ENCODE data around the gene ZC3H18.

ZC3H18 gene

DNA sequence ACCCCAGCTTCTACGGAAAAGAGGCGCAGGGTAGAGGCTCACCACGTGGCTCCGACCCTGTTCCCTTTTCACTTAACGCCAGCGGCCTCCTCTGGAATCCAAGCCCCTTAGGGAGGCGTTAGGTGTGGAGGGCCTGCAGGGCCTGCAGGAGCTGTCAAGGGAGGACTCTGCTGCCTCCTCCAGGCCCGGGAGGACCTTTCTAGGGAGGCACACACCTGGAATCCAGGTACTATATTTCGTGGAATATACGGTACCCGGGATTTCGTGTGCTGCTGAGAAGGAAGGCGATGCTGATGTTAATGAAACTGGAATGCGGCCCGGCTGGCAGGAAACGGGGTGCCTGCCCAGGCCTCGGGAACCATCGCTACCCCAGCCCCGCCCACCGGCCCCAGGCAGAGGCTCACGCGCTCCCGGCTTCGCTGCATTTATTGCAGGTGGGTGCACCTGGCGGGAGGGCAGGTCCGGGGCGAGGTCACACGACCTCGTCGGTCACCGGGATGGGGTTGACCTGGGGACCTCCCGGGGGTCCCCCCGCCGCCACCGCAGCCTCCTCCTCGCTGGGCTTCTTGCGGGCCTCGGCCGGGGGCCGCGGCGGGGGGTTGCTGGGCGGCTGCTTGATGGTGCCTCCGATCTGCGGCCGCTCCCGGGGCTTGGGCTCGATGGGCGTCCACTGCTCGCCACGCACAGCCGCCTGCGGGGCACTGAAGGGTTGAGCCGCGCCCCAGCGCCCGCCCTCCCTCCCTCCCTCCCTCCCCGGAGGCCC, 72.9 kb downstream of the ZC3H18 start:
- no peak for DNase-seq

DNA sequence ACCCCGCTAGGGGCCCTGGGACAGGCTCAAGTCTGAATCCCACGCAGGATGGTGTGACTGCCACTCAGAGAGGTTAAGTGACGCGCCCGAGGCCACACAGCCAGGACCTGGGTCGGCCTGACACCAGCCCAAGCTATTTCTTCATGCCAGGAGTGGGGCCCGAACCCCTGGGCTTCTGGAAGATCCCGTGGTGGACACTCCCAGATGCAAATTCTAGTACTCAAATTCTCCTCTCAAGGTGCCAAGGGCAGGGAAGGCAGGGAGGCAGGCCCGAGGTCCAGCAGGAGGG, 73.4 kb downstream of the ZC3H18 start:
- no peak for DNase-seq

DNA sequence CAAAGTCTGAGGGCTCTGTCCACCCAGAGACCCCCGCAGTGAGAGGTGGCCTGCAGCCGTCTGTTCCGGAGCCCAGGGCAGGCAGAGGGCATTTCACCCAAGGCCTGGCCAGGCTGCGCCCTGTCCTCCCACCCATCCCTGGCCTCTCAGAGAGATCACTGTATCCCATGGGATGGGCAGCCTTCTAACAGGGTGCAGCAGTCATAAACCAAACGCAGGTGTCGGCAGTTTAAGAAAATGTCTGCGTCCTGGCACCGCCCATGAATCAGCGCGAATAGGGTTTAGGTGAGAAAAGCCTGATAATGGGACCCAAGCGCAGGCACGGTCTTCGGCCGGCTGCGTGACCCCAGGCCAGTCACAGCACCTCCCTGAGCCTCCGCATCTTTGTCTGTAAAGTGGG, 75.3 kb downstream of the ZC3H18 start:
- no peak for DNase-seq

DNA sequence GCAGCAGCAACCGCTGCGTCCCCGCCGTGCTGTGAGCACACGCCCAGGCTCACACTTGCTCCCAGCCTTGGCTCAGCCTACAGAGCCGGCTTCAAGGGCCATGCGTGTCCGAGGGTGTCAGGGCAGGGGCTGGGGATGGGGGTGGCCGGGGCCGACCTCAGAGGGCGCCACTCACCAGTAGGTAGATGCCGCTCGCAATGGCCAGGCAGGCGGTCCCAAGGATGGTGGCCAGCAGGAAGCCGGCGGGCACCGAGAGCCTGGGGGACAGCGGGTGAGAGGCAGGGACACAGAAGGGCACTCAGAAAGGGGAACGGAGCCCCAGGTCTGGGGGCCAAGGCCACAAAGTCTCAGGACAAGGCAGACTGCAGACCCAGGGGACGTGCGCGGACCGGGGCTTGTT, 75.7 kb downstream of the ZC3H18 start:
- DNase-seq = no peak

DNA sequence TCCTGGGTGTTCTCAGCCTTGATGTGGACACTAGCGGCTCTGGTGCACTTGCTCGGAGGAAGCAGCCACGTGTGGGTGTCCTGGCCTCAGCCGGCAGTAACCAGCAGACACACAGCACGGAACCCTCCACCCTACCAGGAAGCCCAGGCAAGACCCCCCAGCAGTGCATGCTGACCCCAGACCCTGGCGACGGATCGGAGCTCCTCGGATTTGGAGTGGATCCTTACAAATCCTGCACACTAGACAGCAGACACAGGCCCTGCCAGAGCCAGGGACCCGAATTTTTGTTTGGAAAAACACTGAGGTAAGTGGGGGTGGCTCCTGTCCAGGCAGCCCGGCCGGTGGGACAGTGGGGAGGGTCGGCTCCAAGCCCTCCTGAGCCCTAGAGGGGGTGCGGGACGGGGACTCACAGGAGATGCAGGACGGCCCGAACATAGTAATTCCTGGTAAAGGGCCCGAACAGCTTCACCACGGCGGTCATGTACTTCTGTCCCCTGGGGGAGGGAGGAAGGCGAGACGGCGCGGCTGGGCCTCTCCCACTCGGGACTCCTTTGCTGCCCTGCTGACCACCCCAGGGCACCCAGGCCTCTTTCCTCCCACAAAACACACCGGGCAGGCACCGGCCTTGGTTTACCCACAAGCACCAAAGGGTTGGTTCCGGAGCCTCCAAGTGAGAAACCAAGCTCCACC, 76.3 kb downstream of the ZC3H18 start:
- no peak for DNase-seq

DNA sequence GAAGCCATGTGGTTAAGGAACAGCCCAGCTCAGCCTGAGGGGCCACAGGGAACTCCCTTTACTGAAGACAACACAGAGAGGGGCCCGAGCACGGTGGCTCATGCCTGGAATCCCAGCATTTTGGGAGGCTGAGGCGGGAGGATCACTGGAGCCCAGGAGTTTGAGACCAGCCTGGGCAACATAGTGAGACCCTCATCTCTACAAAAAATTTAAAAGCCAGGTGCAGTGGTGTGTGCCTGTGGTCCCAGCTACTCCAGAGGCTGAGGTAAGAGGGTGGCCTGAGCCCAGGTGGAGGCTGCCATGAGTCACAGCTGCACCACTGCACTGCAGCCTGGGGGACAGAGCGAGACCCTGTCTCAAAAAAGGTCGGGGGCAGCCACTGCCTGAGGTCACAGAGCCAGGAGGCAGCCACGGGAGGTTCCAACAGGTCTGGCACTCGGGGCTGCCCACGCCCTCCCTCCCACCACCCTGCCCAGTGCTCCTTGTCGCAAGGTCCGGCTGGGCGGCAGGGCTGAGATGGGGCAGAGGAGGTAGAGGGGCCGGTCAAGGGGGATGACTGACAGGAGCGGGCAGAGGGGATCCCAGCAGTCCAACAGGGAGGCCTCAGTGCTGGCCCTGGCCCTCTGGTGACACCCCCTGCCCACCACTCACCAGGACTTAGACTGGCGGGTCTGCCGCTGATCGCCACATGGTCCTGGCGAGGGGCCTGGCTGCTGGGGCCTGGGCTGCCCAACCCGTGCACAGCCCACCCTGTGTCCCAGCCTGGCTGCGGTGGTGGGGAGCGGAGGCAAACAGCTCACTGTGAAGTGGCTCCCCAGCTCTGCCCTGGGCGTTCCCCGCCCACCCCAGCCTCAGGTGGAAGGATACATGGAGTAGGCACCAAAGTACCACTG, 77.2 kb downstream of the ZC3H18 start:
- no peak for DNase-seq

DNA sequence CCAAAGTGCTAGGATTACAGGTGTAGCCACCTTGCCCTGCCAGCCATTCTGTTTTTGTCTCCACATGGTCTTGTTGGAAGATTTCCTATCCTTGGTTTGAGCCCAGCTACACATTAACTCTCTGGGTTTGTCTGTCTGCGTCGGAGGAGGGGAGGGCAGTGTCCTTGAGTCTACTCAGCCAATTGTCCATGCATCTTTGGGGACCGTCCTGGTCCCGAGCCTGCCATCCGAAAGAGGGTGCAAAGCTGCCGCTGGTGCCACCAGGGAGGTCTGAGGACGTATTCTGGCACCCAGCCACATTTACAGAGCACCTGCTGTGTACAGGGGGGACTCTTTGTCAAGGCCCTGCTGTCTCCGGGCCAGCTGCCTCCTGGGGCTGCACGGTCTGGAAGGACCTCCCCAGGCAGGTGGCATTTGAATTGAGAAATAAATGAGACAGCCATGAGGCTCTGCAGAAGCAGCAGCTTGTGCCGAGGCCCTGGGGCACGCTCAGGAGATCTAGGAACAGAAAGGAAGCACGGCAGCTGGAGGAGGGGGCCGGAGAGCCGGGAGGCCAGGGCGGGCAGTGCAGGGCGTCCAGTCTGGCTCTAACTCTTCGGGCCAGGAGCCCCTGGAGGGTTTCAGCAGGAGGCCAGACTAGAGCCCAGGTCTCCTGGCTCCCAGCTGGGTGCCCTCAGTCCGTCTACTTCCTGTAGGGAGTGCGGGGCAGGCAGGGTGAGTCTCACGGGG, 79.2 kb downstream of the ZC3H18 start:
- no peak for DNase-seq

DNA sequence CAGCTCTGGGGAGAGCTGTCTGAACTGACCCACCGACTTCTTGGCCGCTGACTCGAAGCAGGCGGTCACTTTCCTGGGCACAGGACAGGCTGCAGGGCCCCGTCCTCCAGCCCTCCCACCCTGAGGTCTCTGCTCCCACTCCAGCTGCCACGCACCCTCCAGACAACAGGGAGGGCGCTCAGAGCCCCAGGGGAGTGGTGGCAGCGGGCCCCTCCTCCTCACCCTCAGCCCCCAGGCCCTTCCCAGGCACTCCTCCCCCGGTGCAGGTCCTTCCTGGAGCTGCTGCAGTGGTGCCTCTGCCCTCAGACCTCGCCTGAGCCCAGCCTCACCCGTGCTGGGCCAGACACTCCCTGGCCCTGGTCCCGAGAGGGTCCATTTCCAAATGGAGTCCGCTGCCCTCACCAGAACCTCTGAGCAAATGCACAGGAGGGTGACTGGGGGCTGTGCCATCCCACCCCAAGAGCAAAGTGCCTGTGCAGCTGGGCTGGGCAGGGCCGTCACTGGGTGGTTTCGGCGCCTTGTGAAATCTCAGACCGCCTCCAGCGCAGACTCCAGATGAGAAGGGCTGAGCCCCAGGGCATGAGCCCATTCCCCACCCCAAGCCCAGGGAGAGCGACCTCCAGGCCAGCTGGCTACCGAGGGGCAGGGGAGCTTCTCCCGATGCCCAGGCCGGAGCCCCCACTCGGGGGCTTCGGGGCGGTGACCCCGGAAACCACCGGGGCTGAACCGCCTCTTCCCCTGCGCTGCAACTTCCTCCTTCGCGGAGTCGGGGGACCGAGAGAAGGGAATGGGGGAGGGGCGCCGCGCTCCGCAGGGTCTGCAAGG, 79.9 kb downstream of the ZC3H18 start:
- DNase-seq = no peak

DNA sequence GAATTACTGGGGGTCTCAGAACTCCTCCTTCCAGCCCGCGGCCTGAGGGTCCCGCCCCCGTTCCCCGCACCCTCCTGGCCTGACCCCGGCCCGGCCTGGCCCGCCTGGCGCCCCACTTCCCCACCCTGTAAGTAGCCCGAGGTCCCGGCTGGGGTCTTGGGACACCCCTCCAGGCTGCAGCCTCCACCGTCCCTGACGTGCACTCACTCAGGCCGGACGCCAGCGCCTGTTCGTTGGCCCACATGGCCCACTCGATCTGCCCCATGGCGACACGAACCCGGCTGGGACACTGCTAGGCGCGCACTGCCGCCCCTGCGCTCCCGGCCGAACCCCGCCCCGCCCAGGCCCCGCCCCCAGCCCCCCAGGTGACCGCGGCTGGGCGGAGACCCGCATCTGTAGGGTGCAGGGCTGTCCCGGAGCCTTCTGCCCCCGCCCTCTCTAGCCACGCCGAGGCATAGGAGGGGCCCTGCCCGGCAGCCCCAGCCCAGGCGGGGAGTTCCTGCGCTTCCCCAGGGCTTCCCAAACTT, 80.6 kb downstream of the ZC3H18 start, which contains the start of gene CYBA:
CYBA (minus strand) TSS at position 305 of the 527 bp plus-strand sequence; CDS start at position 265, 40 bp downstream.
- peak; percentile 57 to 61 for DNase-seq

DNA sequence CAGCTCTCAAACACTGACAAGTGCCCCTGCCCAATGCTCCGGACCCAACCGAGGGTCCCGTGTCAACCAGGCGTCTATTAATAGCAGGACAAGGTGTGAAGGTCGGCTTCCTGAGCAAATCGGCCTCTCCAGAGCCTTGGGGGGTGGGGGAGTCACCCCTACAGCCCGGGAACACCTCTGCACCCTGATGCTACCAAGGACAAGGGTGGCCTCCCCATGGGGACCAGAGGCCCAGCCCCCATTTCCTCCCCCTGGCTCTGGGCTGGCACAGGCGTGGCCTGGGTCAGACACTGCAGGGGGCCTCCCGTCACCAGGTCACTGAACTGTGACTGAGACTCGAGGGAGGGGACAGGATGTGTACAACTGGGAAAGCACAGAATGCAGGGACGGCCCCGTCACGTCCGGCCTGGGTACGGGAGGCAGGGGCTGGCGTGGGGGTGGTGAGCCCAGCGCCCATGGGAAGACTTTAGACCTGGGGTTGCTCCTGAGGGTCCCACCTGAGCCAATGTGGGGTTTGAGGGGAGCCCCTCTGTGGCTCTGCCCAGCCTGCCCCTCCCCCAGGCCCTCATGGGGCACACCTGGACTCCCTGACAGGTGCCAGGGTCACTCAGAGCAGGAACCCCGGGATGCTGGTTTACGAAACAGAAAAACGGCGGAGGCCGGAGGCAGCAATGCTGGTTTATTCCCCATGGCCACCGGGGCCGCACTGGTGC, 81.2 kb downstream of the ZC3H18 start:
- peak; percentile 39 to 50 for DNase-seq

DNA sequence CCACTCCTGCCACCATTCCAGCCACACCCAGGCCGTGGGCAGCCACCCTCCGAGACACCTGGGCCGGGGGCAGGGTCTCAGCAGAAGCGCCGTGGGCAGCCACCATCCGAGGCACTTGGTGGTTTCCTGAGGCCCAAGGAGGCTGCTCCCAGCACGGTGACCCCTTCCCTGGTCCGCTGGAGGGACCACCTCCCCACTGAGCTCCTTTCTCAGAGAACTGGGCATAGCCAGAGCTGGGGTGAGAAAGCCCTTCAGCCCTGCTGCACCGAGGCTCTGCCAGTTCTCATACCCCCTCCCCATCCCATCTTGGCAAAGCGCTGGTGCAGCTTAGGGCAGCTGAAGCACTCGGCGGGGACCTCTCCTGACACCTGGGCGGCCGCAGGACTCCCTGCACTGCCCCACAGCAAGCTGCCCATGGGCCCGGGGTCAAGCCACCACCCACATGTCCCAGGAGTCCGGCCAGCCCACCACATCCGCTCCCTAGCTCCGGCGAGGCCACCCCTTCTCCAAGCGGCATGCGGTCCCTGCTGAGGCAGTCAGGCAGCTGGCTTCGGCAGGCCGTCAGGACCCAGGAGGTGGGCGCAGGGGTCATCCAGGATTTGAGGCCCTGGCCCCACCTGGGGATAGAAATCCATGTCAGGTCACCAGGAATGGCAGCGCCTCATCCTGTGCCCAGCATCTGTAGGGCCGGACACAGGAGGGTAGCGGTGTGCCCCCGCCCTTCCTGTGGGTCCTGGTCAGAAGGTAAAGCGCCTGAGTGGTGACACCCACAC, 82.0 kb downstream of the ZC3H18 start:
- no peak for DNase-seq

DNA sequence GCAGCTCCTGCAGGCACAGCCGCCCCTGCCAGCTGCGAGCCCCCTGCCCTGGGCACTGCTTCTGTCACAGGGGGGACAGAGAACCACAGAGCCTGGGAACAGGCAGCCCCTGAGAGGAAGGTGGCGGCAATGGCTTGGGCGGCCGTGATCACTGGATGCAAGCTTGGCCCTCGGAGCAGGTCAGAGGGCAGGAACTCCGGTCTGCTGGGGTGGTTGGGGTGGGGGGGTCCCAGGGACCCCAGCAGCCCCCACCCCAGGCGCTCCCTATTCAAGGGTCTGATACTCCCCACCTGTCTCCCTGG, 82.5 kb downstream of the ZC3H18 start:
- no peak for DNase-seq

DNA sequence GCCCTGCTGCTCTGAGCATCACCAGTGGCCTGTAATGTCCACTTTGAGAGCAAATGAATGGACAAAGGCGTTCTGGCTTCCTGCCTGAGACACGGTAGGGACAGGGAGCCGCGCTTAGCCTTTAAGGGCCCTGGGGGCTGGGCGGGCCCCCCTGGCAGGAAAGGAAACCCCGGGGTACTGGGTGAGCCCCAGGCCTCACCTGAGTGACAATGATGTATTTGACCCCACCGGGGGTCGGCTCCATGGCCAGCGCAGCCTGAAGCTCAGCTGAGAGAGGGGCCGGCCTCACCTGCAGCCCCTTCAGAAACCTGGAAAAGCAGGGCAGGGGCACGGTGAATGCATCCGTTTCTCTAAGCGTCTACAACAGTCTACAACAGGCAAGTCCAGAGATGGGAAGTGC, 82.9 kb downstream of the ZC3H18 start:
- DNase-seq = no peak

DNA sequence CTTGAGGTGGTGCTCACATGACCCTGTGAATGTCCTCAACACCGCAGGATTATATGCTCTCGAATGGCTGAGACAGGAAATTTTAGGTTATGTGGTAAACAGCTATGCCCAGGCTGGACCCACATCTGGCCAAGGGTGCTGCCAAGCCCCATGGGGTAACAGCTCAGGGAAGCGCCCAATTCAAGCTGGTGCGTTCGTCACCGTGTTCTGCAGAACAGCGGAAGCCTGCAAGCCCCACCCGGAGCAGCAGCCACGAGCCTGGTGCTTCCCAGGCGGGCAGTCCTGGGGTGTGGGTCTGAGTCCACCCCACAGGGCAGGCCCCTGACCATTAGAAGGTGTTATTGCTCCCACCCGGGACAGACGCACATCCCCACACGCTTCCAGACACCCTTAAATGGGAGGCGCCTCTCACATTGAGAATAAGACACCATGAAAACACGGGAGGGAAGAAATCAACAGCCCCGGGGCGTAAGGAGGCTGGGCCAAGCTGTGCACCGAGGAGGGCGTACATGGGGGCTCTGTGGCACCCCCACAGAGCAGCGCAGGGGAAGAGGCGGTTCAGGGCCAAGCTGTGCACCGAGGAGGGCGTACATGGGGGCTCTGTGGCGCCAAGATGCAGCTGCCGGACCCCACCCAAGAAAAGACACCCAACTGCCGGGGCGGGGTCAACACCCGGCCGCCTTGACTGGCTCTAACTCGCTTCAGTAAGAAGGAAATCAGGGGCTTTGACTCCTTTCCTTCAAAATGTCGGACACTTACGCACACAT, 83.6 kb downstream of the ZC3H18 start:
- no peak for DNase-seq

DNA sequence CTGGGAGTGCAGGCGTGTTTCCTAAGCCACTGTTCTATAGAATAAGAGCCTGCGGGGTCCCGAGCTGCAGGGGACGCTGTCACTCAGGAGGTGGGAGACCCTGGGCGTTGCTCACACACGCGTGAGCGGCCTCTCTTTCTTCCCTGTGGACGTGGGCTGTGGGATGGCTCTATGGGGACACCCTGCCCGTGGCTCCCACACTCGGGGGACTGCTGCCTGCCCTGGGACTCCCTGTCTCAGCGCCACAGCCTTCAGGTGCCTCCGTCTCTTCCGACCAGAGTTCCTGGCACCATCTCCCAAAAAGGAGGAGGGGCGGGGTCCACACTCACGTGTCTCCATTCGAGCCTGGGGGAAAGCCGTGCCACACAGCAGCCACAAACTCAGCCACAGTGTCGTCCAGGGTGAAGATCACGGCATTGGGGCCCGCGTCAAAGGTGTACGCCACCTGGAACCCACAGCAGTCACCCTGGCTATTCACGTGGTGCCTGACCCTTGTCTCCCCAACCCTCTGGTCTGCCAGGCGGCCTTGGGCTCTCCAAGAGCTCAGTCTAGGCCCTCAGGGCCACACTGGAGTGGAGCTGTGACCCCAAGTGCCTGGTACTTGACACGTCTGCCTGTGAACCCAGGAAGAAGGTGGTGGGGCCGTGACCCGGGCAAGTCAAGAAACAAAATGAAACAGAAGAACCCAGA, 84.3 kb downstream of the ZC3H18 start:
- DNase-seq = no peak

DNA sequence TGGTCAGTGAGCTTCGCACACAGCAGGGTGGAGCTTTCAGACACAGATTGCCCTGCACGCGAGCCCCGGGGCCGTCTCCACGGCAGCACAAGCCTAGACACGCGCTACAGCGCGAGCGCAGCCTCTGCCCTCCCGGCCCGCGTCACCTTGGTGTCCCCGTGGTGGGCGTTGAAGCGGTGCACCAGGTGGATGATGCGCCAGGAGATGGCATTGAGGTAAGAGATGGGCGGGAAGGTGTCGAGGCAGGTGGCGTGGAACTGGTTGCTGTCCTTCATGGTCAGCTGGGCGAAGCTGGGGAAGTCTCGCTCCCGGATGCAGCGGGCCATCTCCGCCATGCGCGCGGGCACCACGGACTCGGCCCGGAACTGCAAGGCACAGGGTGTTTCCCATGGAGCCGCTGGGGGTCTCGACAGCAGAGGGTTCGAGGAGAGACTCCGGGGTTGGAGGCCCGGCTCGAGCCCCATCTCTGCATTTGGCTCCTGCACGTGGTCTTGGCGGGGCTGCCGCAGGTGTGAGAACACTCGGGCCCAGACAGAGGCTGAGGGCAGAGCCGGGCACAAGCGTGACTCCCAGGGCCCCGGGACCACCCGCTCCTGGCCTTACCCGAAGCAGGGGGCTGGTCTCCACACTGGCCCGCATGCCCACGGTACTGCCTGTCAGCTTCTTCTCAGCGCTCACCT, 85.0 kb downstream of the ZC3H18 start:
- DNase-seq = no peak

DNA sequence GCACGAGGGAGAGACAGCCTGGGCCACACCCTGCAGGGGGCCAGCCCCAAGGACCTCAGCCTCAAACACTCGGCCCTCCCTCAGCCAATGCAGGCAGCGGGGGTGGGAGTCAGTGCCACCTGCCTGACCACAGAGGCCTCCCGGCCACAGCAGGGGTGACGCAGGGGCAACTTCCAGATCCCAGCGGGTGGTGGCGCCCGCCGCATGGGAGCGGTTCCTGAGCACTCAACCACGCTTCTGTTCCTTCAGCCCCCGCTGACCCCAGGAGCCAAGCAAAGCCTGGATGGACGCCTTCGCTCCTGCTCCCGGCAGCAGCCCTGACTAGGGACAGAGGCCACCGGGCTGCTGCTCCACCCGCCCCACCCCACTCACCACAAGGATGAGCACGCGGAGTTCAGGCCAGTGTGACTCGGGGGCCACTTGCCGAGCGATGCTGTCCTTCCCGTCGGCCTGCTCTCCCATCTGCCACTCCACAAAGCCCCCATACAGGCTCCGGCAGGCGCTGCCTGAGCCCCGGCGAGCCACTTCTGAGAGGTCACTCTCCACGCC, 85.6 kb downstream of the ZC3H18 start:
- DNase-seq = no peak
